PFSK-1 (cell line): ENCODE measurements around the gene CELF1.

Source experiments
- FOXP2 ChIP-seq: optimal IDR thresholded peaks from 2 replicates; pipeline ENCODE3; 2011; ENCODE audit warnings: borderline replicate concordance, control low read depth, inconsistent platforms; ENCODE audit not compliant: insufficient read depth; ENCODE audit errors: extremely low read length, extremely low read depth
- POLR2AphosphoS5 ChIP-seq: IDR thresholded peaks from 2 replicates; pipeline ENCODE4 v1.6.1; 2012; ENCODE audit warnings: low read depth, mild to moderate bottlenecking, control low read depth, low read length, moderate library complexity
- REST ChIP-seq, 2 experiments: IDR thresholded peaks; 2 replicates each; pipeline versions ENCODE4 v1.6.1 to v1.8.0; 2011 to 2012; ENCODE audit warnings: low read depth in 2 of 2, low read length in 2 of 2, control low read depth in 1 of 2, inconsistent platforms in 1 of 2, mild to moderate bottlenecking in 1 of 2, moderate library complexity in 1 of 2; ENCODE audit not compliant: insufficient read depth in 1 of 2
- TAF1 ChIP-seq: IDR thresholded peaks from 2 replicates; pipeline ENCODE4 v1.6.1; 2012; ENCODE audit warnings: low read length, control low read depth, borderline replicate concordance; ENCODE audit not compliant: insufficient read depth

DNA sequence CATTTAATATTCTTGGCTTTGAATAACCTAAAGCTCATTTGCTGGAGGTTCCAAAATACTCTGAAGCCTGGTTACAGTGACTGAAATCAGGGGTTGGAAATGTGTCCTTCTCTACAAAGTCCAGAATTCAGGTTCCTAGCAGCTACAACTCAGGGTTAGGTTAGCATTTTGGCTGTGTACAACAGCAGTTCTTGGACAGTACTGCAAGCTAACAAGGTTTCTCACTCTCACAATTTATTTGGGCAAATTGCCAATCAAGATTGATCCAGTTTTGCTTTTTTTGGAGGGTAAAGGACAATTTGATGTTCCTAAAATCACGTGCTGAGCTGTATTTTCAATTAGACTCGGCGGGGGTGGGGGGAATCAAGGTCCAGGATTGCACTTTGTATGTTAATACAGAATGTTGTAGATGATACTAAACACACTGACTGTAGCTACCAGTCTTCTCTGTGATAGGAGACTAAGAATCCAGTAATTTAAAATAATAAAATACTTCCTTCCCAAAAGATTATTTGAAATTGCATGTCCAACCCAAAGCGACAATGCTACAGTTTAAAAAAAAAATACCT, 54.3 kb downstream of the CELF1 start:
- TF ChIP-seq FOXP2 = no peak
- TF ChIP-seq POLR2AphosphoS5 = no peak
- TF ChIP-seq REST (IDR thresholded peaks at IDR 0.05; ENCODE audit: insufficient read depth in 1 of 2, low read depth in 2 of 2, low read length in 2 of 2) = no peak
- no peak for TF ChIP-seq TAF1
